K562 (cell line): Measurements from ENCODE around the gene INSR. TPM values are rescaled to one million over a fixed set of nuclear protein-coding genes. Genes with fewer than 3 reads are reported as not detected.
A peak's percentile ranks its signal among the peaks of the same experiment; 100 is the strongest.

ENCODE experiments used
- KHSRP ChIP-seq: fragments of 450-650 bp; IDR thresholded peaks from 2 replicates; pipeline ENCODE4 v1.6.1; 2017
- NCOA1 ChIP-seq: fragments of 450-650 bp; IDR thresholded peaks from 2 replicates; pipeline ENCODE4 v1.6.1; 2016; ENCODE audit warnings: low read depth
- TCF3 ChIP-seq: sonication (generic); formaldehyde crosslinking; IDR thresholded peaks from 2 replicates; pipeline ENCODE4 v1.4.0; 2020; ENCODE audit warnings: mild to moderate bottlenecking, missing genetic modification reagents
- ZNF318 ChIP-seq, 2 experiments: fragments of 450-650 bp; IDR thresholded peaks; 2 replicates each; pipeline ENCODE4 v1.6.1; 2016; ENCODE audit warnings: mild to moderate bottlenecking in 2 of 2, borderline replicate concordance in 1 of 2, low read depth in 1 of 2, moderate library complexity in 1 of 2
- ZNF384 ChIP-seq: IDR thresholded peaks from 2 replicates; pipeline ENCODE4 v1.6.1; 2012; ENCODE audit warnings: low read depth, low read length, improper control_type of control experiment
- ZNF408 ChIP-seq: fragments of 250-450 bp; sonication (Bioruptor Pico); IDR thresholded peaks from 2 replicates; pipeline ENCODE4 v1.4.0; 2020; ENCODE audit warnings: low read depth, mild to moderate bottlenecking, moderate library complexity
- polyA plus RNA-seq, 8 experiments: library from polyadenylated mRNA; depleted of rRNA in 4 of 8; stranded (reverse) in 5 of 8; unstranded in 3 of 8; fragments of >200 nt; fragmentation: Nextera tagmentation in 2 of 8; fragmentation: Illumina TruSeq in 1 of 8; extraction: Ambion mirVana in 2 of 8; extraction: Trizol in 1 of 8; gene quantifications; 2 replicates each; pipeline versions ENCODE4 v1.2.1 to v1.2.3, GENCODE V29; 2011 to 2014; ENCODE audit warnings: inconsistent platforms in 1 of 8, missing spikeins in 1 of 8
- total RNA-seq, 7 experiments: library from RNA; depleted of rRNA in 6 of 7; stranded (reverse); fragments of >200 nt in 6 of 7; fragmentation: Illumina TruSeq in 2 of 7; extraction: Trizol in 2 of 7; gene quantifications; 2 replicates each; pipeline versions ENCODE4 v1.2.1 to v1.2.3, GENCODE V29; 2011 to 2021; ENCODE audit warnings: low replicate concordance in 1 of 7
- TF ChIP-seq, protein P1 (sequence below): fragments of 450-650 bp; IDR thresholded peaks from 2 replicates; pipeline ENCODE4 v1.6.1; 2016; ENCODE audit warnings: mild to moderate bottlenecking, moderate library complexity

The INSR gene
- total and polyA plus RNA-seq, 9 of the 15 experiments (the other 6 are each of a cell fraction or from before 2014, with no cell fraction given) = 0.04 to 0.88 (median 0.41) TPM

GRCh38 chr19:7340959-7341837 is 47.0 kb upstream of the INSR start (continued):
- TF ChIP-seq ZNF318 (IDR thresholded peaks at IDR 0.05; ENCODE audit: borderline replicate concordance in 1 of 2, low read depth in 1 of 2) (no peak), ZNF408 (CRISPR knock-in tag) (no peak), ZNF384 (peak; percentile 71), TCF3 (CRISPR knock-in tag) (no peak), NCOA1 (no peak), KHSRP (no peak)
- TF ChIP-seq, protein P1, sequence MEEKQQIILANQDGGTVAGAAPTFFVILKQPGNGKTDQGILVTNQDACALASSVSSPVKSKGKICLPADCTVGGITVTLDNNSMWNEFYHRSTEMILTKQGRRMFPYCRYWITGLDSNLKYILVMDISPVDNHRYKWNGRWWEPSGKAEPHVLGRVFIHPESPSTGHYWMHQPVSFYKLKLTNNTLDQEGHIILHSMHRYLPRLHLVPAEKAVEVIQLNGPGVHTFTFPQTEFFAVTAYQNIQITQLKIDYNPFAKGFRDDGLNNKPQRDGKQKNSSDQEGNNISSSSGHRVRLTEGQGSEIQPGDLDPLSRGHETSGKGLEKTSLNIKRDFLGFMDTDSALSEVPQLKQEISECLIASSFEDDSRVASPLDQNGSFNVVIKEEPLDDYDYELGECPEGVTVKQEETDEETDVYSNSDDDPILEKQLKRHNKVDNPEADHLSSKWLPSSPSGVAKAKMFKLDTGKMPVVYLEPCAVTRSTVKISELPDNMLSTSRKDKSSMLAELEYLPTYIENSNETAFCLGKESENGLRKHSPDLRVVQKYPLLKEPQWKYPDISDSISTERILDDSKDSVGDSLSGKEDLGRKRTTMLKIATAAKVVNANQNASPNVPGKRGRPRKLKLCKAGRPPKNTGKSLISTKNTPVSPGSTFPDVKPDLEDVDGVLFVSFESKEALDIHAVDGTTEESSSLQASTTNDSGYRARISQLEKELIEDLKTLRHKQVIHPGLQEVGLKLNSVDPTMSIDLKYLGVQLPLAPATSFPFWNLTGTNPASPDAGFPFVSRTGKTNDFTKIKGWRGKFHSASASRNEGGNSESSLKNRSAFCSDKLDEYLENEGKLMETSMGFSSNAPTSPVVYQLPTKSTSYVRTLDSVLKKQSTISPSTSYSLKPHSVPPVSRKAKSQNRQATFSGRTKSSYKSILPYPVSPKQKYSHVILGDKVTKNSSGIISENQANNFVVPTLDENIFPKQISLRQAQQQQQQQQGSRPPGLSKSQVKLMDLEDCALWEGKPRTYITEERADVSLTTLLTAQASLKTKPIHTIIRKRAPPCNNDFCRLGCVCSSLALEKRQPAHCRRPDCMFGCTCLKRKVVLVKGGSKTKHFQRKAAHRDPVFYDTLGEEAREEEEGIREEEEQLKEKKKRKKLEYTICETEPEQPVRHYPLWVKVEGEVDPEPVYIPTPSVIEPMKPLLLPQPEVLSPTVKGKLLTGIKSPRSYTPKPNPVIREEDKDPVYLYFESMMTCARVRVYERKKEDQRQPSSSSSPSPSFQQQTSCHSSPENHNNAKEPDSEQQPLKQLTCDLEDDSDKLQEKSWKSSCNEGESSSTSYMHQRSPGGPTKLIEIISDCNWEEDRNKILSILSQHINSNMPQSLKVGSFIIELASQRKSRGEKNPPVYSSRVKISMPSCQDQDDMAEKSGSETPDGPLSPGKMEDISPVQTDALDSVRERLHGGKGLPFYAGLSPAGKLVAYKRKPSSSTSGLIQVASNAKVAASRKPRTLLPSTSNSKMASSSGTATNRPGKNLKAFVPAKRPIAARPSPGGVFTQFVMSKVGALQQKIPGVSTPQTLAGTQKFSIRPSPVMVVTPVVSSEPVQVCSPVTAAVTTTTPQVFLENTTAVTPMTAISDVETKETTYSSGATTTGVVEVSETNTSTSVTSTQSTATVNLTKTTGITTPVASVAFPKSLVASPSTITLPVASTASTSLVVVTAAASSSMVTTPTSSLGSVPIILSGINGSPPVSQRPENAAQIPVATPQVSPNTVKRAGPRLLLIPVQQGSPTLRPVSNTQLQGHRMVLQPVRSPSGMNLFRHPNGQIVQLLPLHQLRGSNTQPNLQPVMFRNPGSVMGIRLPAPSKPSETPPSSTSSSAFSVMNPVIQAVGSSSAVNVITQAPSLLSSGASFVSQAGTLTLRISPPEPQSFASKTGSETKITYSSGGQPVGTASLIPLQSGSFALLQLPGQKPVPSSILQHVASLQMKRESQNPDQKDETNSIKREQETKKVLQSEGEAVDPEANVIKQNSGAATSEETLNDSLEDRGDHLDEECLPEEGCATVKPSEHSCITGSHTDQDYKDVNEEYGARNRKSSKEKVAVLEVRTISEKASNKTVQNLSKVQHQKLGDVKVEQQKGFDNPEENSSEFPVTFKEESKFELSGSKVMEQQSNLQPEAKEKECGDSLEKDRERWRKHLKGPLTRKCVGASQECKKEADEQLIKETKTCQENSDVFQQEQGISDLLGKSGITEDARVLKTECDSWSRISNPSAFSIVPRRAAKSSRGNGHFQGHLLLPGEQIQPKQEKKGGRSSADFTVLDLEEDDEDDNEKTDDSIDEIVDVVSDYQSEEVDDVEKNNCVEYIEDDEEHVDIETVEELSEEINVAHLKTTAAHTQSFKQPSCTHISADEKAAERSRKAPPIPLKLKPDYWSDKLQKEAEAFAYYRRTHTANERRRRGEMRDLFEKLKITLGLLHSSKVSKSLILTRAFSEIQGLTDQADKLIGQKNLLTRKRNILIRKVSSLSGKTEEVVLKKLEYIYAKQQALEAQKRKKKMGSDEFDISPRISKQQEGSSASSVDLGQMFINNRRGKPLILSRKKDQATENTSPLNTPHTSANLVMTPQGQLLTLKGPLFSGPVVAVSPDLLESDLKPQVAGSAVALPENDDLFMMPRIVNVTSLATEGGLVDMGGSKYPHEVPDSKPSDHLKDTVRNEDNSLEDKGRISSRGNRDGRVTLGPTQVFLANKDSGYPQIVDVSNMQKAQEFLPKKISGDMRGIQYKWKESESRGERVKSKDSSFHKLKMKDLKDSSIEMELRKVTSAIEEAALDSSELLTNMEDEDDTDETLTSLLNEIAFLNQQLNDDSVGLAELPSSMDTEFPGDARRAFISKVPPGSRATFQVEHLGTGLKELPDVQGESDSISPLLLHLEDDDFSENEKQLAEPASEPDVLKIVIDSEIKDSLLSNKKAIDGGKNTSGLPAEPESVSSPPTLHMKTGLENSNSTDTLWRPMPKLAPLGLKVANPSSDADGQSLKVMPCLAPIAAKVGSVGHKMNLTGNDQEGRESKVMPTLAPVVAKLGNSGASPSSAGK = no peak
